KMS-11 (cell line): ENCODE results near the gene NFE2L2.

Experiments
- H2AFZ ChIP-seq: fragments of 200-600 bp; sonication (generic); 2 replicates; pipeline ENCODE4 v1.6.1; 2016; ENCODE audit warnings: antibody characterized with exemption, mixed run types, low read depth
- H3K27ac ChIP-seq: fragments of 200-600 bp; sonication (generic); 2 replicates; pipeline ENCODE4 v1.6.1; 2016; ENCODE audit warnings: mild to moderate bottlenecking, mixed run types
- H3K27me3 ChIP-seq: fragments of 200-600 bp; sonication (generic); 2 replicates; pipeline ENCODE4 v1.6.1; 2017; ENCODE audit warnings: mild to moderate bottlenecking, low read depth, mixed run types, moderate library complexity; ENCODE audit not compliant: insufficient read depth
- H3K36me3 ChIP-seq: fragments of 200-600 bp; sonication (generic); 2 replicates; pipeline ENCODE4 v1.6.1; 2017; ENCODE audit warnings: mild to moderate bottlenecking, mixed run types; ENCODE audit not compliant: insufficient read depth
- H3K4me1 ChIP-seq: fragments of 200-600 bp; sonication (generic); 2 replicates; pipeline ENCODE4 v1.6.1; 2016; ENCODE audit warnings: mild to moderate bottlenecking, low read depth, mixed run types; ENCODE audit not compliant: poor library complexity, severe bottlenecking
- H3K4me2 ChIP-seq: fragments of 200-600 bp; sonication (generic); 2 replicates; pipeline ENCODE4 v1.7.0; 2016; ENCODE audit warnings: mild to moderate bottlenecking, mixed run types
- H3K4me3 ChIP-seq: fragments of 200-600 bp; sonication (generic); IDR thresholded peaks from 2 replicates; pipeline ENCODE4 v1.6.1; 2017; ENCODE audit warnings: low read depth, low read length, mixed read lengths; ENCODE audit not compliant: insufficient read depth
- H3K79me2 ChIP-seq: fragments of 200-600 bp; sonication (generic); 2 replicates; pipeline ENCODE4 v1.6.1; 2016; ENCODE audit warnings: low read depth, mixed run types; ENCODE audit not compliant: insufficient read depth
- H3K9ac ChIP-seq: fragments of 200-600 bp; sonication (generic); 2 replicates; pipeline ENCODE4 v1.6.1; 2016; ENCODE audit warnings: mild to moderate bottlenecking, mixed run types
- H4K20me1 ChIP-seq: fragments of 200-600 bp; sonication (generic); 2 replicates; pipeline ENCODE4 v1.6.1; 2016; ENCODE audit warnings: mild to moderate bottlenecking, mixed run types; ENCODE audit not compliant: insufficient read depth
- TF ChIP-seq, protein P1 (sequence below): fragments of 200-600 bp; sonication (generic); conservative IDR thresholded peaks from 2 replicates; pipeline ENCODE4 v1.6.1; 2017; ENCODE audit warnings: low read depth, mild to moderate bottlenecking, antibody characterized with exemption, low read length, moderate library complexity, mixed read lengths

Gene NFE2L2

GRCh38 chr2:177242121-177242987 lies 22.2 kb downstream of the NFE2L2 start:
- no peak overlapping the region for H3K4me3 ChIP-seq
- no peaks in the 10 kb centered on the region for H3K27me3 ChIP-seq
- peak overlapping the region; percentile 16; the same call in 1 of the 2 replicates for H3K27ac ChIP-seq
- H3K4me1 ChIP-seq, result peaks cover 94% of the 10 kb centered on the region
- peaks cover 100% of the 10 kb centered on the region for H3K79me2 ChIP-seq
- peaks cover 87% of the 10 kb centered on the region for H4K20me1 ChIP-seq
- no peaks in the 10 kb centered on the region for H3K36me3 ChIP-seq
- no peak overlapping the region for H2AFZ ChIP-seq
- no peak overlapping the region for H3K9ac ChIP-seq
- TF ChIP-seq, protein P1, sequence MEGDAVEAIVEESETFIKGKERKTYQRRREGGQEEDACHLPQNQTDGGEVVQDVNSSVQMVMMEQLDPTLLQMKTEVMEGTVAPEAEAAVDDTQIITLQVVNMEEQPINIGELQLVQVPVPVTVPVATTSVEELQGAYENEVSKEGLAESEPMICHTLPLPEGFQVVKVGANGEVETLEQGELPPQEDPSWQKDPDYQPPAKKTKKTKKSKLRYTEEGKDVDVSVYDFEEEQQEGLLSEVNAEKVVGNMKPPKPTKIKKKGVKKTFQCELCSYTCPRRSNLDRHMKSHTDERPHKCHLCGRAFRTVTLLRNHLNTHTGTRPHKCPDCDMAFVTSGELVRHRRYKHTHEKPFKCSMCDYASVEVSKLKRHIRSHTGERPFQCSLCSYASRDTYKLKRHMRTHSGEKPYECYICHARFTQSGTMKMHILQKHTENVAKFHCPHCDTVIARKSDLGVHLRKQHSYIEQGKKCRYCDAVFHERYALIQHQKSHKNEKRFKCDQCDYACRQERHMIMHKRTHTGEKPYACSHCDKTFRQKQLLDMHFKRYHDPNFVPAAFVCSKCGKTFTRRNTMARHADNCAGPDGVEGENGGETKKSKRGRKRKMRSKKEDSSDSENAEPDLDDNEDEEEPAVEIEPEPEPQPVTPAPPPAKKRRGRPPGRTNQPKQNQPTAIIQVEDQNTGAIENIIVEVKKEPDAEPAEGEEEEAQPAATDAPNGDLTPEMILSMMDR, result no peak
- H3K4me2 ChIP-seq, result peak overlapping the region; percentile 6; the same call in 1 of the 2 replicates

- TF ChIP-seq, protein P1, result no peak
- Histone ChIP-seq H4K20me1 (peaks cover 87% of the 10 kb centered on the region), H3K4me3 (no peak overlapping the region), H3K4me1 (peaks cover 94% of the 10 kb centered on the region), H3K27ac (peak overlapping the region; percentile 16; the same call in 1 of the 2 replicates), H3K4me2 (peak overlapping the region; percentile 22; the same call in 1 of the 2 replicates), H3K36me3 (no peaks in the 10 kb centered on the region), H3K79me2 (peaks cover 100% of the 10 kb centered on the region), H3K9ac (no peak overlapping the region), H3K27me3 (no peaks in the 10 kb centered on the region), H2AFZ (no peak overlapping the region)
Measured at GRCh38 chr2:177241711-177242120, 22.8 kb downstream of the NFE2L2 start.

- no peak overlapping the region; the same call in 1 of the 2 replicates for H3K27ac ChIP-seq
- H3K4me2 ChIP-seq, result no peak overlapping the region
- no peak overlapping the region for H2AFZ ChIP-seq
- no peaks in the 10 kb centered on the region for H3K27me3 ChIP-seq
- no peak overlapping the region for H3K4me3 ChIP-seq
- TF ChIP-seq, protein P1, result no peak
- H3K79me2 ChIP-seq, result peaks cover 100% of the 10 kb centered on the region
- H3K36me3 ChIP-seq, result no peaks in the 10 kb centered on the region; the same call in 1 of the 2 replicates
- H4K20me1 ChIP-seq, result peaks cover 86% of the 10 kb centered on the region
- H3K4me1 ChIP-seq, result peaks cover 86% of the 10 kb centered on the region
- no peak overlapping the region for H3K9ac ChIP-seq
Measured at GRCh38 chr2:177239932-177240630, 24.4 kb downstream of the NFE2L2 start.

GRCh38 chr2:177239053-177239452 lies 25.5 kb downstream of the NFE2L2 start:
- Histone ChIP-seq H3K4me2 (no peak overlapping the region), H3K4me3 (no peak overlapping the region), H3K27me3 (no peaks in the 10 kb centered on the region), H4K20me1 (peaks cover 88% of the 10 kb centered on the region), H3K4me1 (peaks cover 76% of the 10 kb centered on the region), H3K36me3 (peaks cover 2% of the 10 kb centered on the region; the same call in 1 of the 2 replicates), H3K79me2 (peaks cover 100% of the 10 kb centered on the region), H2AFZ (no peak overlapping the region), H3K9ac (no peak overlapping the region), H3K27ac (no peak overlapping the region)
- TF ChIP-seq, protein P1, result no peak
